ENCODE measurements around the gene FAM83B. TPM values are rescaled to one million over a fixed set of nuclear protein-coding genes. Genes with fewer than 3 reads are reported as not detected.

The FAM83B gene
- total and polyA plus RNA-seq, 2 of the 13 experiments (the other 11 are each of a cell fraction or from before 2014, with no cell fraction given): not detected

DNA sequence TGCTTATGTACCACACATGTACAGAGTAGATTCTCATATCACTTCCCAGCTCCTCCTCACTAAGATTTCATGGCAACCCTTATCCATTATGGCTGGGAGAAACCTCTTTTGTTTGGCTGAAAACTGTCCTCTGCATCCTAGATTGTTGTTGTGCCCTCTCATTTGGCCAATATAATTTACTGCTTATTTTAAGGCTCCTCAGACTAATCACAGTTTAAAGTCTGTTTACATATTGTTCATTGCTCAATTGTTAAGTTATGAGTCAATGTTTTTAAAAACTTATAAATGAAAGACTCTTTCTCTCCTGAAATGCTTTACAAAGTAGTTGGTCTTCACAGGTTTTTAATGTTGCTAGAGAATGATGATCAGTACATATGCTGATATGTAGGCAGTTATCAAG, 57.3 kb downstream of the FAM83B start:
- no peak overlapping the region for H3K4me2 ChIP-seq (ENCODE audit: low read depth, low read length)
- CTCF ChIA-PET (ENCODE audit: low intra/inter-chr PET ratio, low total read pairs): no interaction called here
- no peaks in the 10 kb centered on the region for H3K9me3 ChIP-seq (ENCODE audit: low read length)
- DNase-seq (ENCODE audit: low spot score) (no peak), FAIRE-seq (no peak), ATAC-seq (no peak)
- H4K20me1 ChIP-seq (ENCODE audit: insufficient read depth, low read length): no peaks in the 10 kb centered on the region
- no TSS peak for BruUV-seq (replicated peaks)
- no peak for TF ChIP-seq ZNF451 (CRISPR knock-in tag; IDR thresholded peaks at IDR 0.05)
- no peak for TF ChIP-seq MEIS2 (CRISPR knock-in tag; IDR thresholded peaks at IDR 0.05)
- no peak for TF ChIP-seq ZNF614 (CRISPR knock-in tag; IDR thresholded peaks at IDR 0.05; ENCODE audit: borderline replicate concordance)
- TF ChIP-seq ZNF512B (CRISPR knock-in tag; IDR thresholded peaks at IDR 0.05; ENCODE audit: borderline replicate concordance): no peak
- TF ChIP-seq ZNF607 (CRISPR knock-in tag; IDR thresholded peaks at IDR 0.05; ENCODE audit: borderline replicate concordance): no peak
- no peak for TF ChIP-seq NAIF1 (CRISPR knock-in tag; IDR thresholded peaks at IDR 0.05; ENCODE audit: borderline replicate concordance)
- no peak for TF ChIP-seq SRSF9 (IDR thresholded peaks at IDR 0.05; ENCODE audit: borderline replicate concordance, insufficient read depth, low read depth, low read length, poor library complexity, severe bottlenecking)
- no peak for TF ChIP-seq RAD21 (CRISPR knock-in tag; IDR thresholded peaks at IDR 0.05)
- no peak for TF ChIP-seq NFE2 (CRISPR knock-in tag; IDR thresholded peaks at IDR 0.05)
- TF ChIP-seq, protein P1, sequence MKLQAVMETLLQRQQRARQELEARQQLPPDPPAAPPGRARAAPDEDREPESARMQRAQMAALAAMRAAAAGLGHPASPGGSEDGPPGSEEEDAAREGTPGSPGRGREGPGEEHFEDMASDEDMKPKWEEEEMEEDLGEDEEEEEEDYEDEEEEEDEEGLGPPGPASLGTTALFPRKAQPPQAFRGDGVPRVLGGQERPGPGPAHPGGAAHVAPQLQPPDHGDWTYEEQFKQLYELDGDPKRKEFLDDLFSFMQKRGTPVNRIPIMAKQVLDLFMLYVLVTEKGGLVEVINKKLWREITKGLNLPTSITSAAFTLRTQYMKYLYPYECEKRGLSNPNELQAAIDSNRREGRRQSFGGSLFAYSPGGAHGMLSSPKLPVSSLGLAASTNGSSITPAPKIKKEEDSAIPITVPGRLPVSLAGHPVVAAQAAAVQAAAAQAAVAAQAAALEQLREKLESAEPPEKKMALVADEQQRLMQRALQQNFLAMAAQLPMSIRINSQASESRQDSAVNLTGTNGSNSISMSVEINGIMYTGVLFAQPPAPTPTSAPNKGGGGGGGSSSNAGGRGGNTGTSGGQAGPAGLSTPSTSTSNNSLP (IDR thresholded peaks at IDR 0.05; ENCODE audit: low read depth, low read length): no peak
- H3K4me1 ChIP-seq (ENCODE audit: insufficient read depth, low read length): no peaks in the 10 kb centered on the region
- H2AFZ ChIP-seq (ENCODE audit: low read length): no peak overlapping the region
- no peaks in the 10 kb centered on the region for H3K36me3 ChIP-seq (replicated peaks in 1 of 2; ENCODE audit: control insufficient read depth in 1 of 2, insufficient read depth in 2 of 2, low read length in 2 of 2)
- no peak overlapping the region for H3K4me3 ChIP-seq (replicated peaks in 1 of 3; ENCODE audit: insufficient read depth in 1 of 3, low read depth in 2 of 3, low read length in 3 of 3)
- in situ Hi-C loops (cut with HindIII; ENCODE audit: extremely low pct_ligation_motif_present, low pct_unique_long_range_greater_than_20kb): no loop called here
- no peak overlapping the region for H3K27ac ChIP-seq (ENCODE audit: extremely low read length, insufficient read depth, low read length)
- POLR2A ChIA-PET: no interaction called here
- no peaks in the 10 kb centered on the region for H3K79me2 ChIP-seq (ENCODE audit: insufficient read depth, low read length)
- no peaks in the 10 kb centered on the region for H3K27me3 ChIP-seq (ENCODE audit: control insufficient read depth in 1 of 2, insufficient read depth in 2 of 2, low read length in 2 of 2)
- intact Hi-C loops (cut with micrococcal nuclease; ENCODE audit: unreplicated experiment): no loop called here
- no peak overlapping the region for H3K9ac ChIP-seq (ENCODE audit: insufficient read depth, low read depth, low read length)

Measured in HepG2 (cell line).